Left ventricle myocardium inferior (tissue), 1 donor: ENCODE measurements around the gene ZMYND10. TPM values are rescaled to one million over a fixed set of nuclear protein-coding genes. Genes with fewer than 3 reads are reported as not detected.

ENCODE experiments used
- DNase-seq: peaks from one replicate; pipeline ENCODE4 v3.0.0-alpha.2; 2020
- H3K27ac ChIP-seq: fragments of 200-600 bp; replicated peaks from 2 replicates; pipeline ENCODE4 v1.8.0; 2021
- H3K27me3 ChIP-seq: fragments of 200-600 bp; 2 replicates; pipeline ENCODE4 v1.8.0; 2021; ENCODE audit warnings: low read depth
- H3K36me3 ChIP-seq: fragments of 200-600 bp; 2 replicates; pipeline ENCODE4 v1.8.0; 2021
- H3K4me1 ChIP-seq: fragments of 200-600 bp; 2 replicates; pipeline ENCODE4 v1.8.0; 2021
- H3K4me3 ChIP-seq: fragments of 200-600 bp; 2 replicates; pipeline ENCODE4 v1.8.0; 2021; ENCODE audit warnings: mild to moderate bottlenecking, moderate library complexity
- H3K9me3 ChIP-seq: fragments of 200-600 bp; replicated peaks from 2 replicates; pipeline ENCODE4 v1.8.0; 2021
- intact Hi-C: fragments of 100-400 bp; cut with micrococcal nuclease; formaldehyde crosslinking; loops from one replicate; pipeline ENCODE4 v1.11.0; 2022
- total RNA-seq: library from RNA; stranded (reverse); fragmentation: NEBNext Ultra II Directional; extraction: Animal tissue kit (Norgen Biotek cat#: 25700); gene quantifications from one replicate; pipeline ENCODE4 v1.2.1, GENCODE V29; 2021
- TF ChIP-seq, protein P1 (sequence below): fragments of 200-600 bp; IDR thresholded peaks from 2 replicates; pipeline ENCODE4 v1.8.0; 2021; ENCODE audit warnings: antibody characterized with exemption, mild to moderate bottlenecking, borderline replicate concordance
- donor health status: DM: no; HTN: yes; CAD: no; lungs with severe emphysema.

The ZMYND10 gene
- total RNA-seq, 1 donor from 2014 or later = not detected

DNA sequence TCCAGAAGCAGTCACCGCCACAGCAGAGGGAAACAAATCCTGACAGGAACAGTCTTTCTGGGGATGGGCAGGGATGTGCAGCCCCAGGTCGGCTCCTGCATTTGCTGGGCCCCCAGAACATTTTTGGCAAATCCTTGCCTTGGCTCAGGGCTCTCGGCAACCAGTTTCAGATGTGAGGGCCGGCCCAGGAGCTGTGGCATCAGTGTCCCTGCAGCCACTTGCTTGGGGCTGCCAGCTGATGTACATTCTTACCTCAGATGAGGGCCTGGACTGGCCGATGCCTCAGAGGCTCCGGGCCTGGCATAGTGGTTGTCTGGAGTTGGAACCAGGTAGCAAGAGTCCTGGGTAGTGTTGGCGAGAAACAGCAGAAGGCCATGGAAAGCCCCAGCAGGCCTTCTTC lies 9.3 kb upstream of the ZMYND10 start:
- no peaks in the 10 kb centered on the region for H3K27me3 ChIP-seq
- peaks cover 53% of the 10 kb centered on the region for H3K36me3 ChIP-seq
- H3K4me1 ChIP-seq = peaks cover 86% of the 10 kb centered on the region
- no peaks in the 10 kb centered on the region for H3K9me3 ChIP-seq
- H3K4me3 ChIP-seq = no peak overlapping the region
- no peak for DNase-seq
- H3K27ac ChIP-seq = no peak overlapping the region
- TF ChIP-seq, protein P1, sequence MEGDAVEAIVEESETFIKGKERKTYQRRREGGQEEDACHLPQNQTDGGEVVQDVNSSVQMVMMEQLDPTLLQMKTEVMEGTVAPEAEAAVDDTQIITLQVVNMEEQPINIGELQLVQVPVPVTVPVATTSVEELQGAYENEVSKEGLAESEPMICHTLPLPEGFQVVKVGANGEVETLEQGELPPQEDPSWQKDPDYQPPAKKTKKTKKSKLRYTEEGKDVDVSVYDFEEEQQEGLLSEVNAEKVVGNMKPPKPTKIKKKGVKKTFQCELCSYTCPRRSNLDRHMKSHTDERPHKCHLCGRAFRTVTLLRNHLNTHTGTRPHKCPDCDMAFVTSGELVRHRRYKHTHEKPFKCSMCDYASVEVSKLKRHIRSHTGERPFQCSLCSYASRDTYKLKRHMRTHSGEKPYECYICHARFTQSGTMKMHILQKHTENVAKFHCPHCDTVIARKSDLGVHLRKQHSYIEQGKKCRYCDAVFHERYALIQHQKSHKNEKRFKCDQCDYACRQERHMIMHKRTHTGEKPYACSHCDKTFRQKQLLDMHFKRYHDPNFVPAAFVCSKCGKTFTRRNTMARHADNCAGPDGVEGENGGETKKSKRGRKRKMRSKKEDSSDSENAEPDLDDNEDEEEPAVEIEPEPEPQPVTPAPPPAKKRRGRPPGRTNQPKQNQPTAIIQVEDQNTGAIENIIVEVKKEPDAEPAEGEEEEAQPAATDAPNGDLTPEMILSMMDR = no peak
- intact Hi-C loops = no loop called here

DNA sequence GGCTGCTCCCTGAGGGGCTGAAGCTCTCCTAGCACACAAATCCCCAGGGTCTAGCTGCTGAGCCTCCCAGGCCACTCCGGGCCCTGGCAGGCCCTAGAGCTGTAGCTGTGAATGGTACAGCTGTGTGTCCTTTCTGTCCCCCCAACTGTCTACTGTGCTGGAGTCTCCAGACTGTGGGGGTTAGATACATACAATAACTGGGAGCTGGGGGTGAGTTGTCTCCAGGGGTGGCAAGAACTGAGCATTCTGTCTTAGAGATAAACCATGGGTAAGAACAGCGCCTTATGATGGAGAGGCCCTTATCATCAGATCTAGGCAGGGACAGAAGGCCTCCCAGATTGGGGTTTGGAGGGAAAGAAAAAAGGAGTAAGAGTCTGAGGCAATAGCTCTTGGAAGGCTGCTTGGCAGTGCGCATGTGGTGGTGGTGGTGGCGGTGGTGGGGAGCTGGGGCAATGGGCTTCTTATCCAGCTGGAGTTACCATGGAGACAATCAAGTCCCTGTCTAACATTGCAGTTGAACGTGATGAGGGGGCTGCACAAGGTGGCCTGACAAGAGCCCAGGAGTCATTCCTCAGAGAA lies 8.7 kb upstream of the ZMYND10 start:
- H3K36me3 ChIP-seq = peaks cover 53% of the 10 kb centered on the region
- H3K4me1 ChIP-seq = peaks cover 89% of the 10 kb centered on the region
- H3K27me3 ChIP-seq = no peaks in the 10 kb centered on the region
- no peak for DNase-seq
- intact Hi-C loops = no loop called here
- H3K27ac ChIP-seq = no peak overlapping the region
- TF ChIP-seq, protein P1 = no peak
- no peak overlapping the region for H3K4me3 ChIP-seq
- H3K9me3 ChIP-seq = no peaks in the 10 kb centered on the region

DNA sequence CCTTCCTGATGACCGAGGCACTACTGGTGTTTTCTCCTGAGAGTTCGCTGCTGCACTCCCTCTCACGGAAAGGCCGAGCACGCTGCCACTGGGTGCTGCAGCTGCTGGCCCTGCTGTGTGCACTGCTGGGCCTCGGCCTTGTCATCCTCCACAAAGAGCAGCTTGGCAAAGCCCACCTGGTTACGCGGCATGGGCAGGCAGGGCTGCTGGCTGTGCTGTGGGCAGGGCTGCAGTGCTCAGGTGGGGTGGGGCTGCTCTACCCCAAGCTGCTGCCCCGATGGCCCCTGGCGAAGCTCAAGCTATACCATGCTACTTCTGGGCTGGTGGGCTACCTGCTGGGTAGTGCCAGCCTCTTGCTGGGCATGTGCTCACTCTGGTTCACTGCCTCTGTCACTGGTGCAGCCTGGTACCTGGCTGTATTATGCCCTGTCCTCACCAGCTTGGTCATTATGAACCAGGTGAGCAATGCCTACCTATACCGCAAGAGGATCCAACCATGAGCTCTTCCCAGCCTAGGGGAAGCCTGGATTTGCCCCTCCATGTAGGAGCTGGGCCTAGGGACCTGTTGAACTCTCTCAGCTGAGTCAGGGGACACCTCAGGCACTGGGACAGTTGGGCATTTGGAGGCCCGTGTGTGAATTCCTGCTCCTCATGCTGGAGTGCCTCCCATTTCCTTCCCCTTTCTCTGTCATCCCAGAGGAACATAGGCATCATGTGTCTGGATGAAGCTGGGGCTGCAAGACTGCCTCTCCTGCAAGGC lies 7.9 kb upstream of the ZMYND10 start:
- DNase-seq = no peak
- no peaks in the 10 kb centered on the region for H3K9me3 ChIP-seq

DNA sequence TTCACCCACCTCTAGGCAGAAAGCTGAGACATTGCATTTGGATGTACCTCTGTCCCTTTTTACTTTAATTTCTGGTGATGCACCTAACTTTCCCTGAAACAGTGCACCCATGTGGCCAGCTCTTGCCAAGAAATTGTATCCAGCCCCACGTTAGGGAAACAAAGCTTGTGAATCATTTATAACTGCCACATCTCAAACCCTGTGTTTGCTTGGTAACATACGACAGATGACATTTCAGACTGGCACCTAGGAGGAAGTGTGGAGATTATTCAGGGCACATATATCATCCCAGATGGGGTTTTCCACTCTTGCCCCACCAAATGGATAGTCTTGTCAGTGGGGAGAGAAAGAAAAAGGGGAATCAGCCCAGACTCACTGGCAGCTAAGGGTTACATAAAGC lies 7.2 kb upstream of the ZMYND10 start:
- H3K4me1 ChIP-seq = peaks cover 78% of the 10 kb centered on the region
- H3K27ac ChIP-seq = no peak overlapping the region
- intact Hi-C loops = no loop called here

More for the DNA sequence above, 7.9 kb upstream of the ZMYND10 start:
- TF ChIP-seq, protein P1 = no peak
- Histone ChIP-seq H3K4me1 (peaks cover 85% of the 10 kb centered on the region), H3K27ac (no peak overlapping the region), H3K27me3 (no peaks in the 10 kb centered on the region), H3K36me3 (peaks cover 55% of the 10 kb centered on the region), H3K4me3 (no peak overlapping the region)
- intact Hi-C loops = no loop called here

DNA sequence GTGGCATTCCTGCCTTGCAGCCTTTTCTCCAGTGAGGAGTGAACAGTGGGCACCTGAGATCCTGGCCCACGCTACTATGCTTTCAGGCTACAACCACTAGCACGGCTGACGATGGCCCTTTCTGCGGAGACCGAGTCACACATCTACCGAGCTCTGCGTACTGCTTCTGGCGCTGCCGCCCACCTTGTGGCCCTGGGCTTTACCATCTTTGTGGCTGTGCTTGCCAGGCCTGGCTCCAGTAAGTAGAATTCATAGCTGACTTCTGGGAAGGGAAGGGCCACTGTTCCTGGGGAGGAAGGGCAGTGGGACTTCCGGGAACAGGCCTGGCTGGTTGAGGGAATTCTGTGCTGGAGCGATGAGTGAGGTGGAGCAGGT lies 5.8 kb upstream of the ZMYND10 start:
- Histone ChIP-seq H3K9me3 (no peaks in the 10 kb centered on the region), H3K4me1 (peaks cover 67% of the 10 kb centered on the region), H3K27ac (peak overlapping the region; percentile 96), H3K27me3 (no peaks in the 10 kb centered on the region), H3K4me3 (peak overlapping the region; percentile 80), H3K36me3 (peaks cover 52% of the 10 kb centered on the region)
- TF ChIP-seq, protein P1 = no peak
- DNase-seq = no peak
- intact Hi-C loops = no loop called here

More for the DNA sequence above, 7.2 kb upstream of the ZMYND10 start:
- Histone ChIP-seq H3K27me3 (no peaks in the 10 kb centered on the region), H3K36me3 (peaks cover 60% of the 10 kb centered on the region), H3K9me3 (no peaks in the 10 kb centered on the region), H3K4me3 (no peak overlapping the region)
- DNase-seq = no peak
- TF ChIP-seq, protein P1 = no peak
